DMS79 (cell line): Measurements from ENCODE around the gene AUTS2.
A peak's percentile ranks its signal among the peaks of the same experiment; 100 is the strongest.
"Not testable (repeated sequence)": the region's sequence is repeated elsewhere in the genome, so short reads cannot be mapped to it uniquely, and the experiment has no call there.

ENCODE experiments used
- DNase-seq: peaks from one replicate; lab custom pipeline; 2025; lab: John Stamatoyannopoulos, UW

The AUTS2 gene

DNA sequence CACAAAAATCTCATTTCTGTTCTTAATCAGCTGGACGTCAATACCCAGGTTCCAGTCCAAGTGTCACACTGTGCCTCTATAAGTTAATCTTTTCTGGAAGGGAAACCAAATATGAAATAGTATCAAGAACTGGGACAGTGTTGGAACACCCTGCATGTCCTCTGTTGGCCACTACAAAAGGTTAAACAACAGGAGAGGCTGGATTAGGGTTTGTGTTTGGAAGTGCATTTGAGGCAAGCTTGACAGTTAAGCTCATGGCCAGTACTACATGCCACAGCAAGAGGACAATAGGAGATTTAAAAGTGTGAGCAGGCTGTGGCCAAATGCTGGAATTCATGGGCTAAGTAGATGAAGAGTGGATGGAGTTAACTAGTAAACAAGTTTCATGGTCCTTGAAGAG is 751.5 kb downstream of the AUTS2 start:
- no peak for DNase-seq

GRCh38 chr7:70352088-70352487 is 753.8 kb downstream of the AUTS2 start:
- DNase-seq: no peak

- DNase-seq: no peak
These were observed 754.6 kb downstream of the AUTS2 start for GRCh38 chr7:70352906-70353305.

GRCh38 chr7:70353330-70353945 is 755.2 kb downstream of the AUTS2 start:
- no peak for DNase-seq

DNA sequence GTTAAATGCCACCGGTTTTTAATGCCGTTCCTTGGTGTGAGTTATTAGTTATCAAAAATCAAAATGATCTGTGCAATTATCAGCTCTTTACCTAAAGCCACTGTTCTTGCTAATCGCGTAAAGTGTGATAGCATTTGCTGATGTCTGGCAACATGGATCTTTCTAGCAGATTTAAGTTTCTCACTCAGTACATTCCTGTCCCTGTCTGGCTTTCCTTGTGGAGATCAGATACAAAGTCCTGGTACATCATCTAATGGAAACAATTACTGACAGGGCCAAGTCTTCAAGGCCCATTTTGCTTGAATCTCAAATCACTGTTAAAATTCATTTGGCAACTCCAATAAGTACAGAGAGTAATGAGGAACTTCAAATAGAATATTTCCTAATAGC is 755.7 kb downstream of the AUTS2 start:
- no peak for DNase-seq

DNA sequence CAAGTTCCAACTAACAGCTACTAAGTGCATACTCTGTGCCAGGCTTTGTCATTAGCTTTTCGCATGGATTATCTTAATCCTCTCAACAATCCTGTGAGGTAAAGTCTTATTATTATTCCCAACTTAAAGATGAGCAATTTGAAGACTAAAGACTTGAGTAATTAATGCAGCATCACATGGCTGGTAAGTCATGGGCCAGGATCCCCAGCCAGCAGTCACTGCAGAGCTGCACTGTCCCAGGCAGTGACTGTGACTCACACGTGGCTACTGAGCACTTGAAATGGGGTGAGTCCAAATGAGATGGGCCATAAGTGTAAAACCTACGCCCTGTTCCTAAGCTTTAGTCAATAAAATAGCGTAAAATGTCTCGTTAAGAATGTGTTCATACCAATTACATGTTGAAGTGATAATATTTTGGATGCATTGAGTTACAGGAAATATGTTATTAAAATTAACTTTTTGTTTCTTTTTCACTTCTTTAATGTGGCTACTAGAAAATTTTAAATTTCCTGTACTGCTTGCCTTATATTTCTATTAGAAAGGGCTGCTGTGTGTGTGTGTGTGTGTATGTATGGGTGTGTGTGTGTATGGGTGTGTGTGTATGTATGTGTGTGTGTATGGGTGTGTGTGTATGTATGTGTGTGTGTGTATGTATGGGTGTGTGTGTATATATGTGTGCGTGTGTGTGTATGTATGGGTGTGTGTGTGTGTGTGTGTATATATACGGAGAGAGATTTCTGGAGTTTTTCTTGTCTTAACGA is 756.3 kb downstream of the AUTS2 start:
- DNase-seq: no peak

DNA sequence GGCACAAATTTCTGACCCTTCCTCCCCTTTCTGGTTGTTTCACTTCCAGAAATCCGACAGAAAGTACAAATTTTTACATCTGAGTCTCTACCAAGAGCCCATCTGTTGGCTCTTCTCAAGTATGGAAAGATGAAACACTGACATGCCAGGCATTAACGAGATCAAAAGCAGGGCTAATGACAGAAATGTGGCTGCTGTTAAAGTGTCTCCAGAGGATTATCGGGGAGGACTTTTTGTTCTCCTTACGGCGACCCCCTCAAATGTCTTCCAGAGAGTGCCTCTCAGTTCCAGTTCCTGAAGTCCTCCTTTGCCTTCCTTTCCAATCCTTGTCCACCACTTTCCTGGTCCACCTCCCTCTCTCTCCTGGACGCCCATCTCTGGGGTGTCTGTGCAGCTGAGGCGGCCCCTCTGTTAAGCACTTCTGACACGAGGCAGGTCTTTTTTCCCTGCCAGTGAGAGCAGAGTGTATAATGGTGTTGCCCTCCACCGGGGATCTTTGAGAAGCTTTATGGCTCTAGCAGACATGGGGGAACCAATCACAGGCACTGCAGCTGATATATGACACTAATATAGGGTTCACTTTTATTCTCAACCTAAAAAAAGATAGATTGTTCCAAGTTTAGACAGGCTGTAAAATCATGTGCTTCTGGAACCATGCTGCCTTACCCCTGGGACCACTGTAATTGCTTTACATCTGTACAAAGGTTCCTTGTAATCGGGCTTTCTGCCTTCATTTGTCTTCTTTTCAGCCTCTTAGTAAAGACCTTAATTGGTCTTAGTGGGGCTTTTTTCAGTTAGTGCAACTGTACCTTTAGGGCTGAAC is 757.1 kb downstream of the AUTS2 start:
- DNase-seq: no peak

GRCh38 chr7:70356085-70356786 is 758.0 kb downstream of the AUTS2 start:
- DNase-seq: peak; percentile 81

GRCh38 chr7:70356787-70357328 is 758.6 kb downstream of the AUTS2 start:
- peak; percentile 9 for DNase-seq

DNA sequence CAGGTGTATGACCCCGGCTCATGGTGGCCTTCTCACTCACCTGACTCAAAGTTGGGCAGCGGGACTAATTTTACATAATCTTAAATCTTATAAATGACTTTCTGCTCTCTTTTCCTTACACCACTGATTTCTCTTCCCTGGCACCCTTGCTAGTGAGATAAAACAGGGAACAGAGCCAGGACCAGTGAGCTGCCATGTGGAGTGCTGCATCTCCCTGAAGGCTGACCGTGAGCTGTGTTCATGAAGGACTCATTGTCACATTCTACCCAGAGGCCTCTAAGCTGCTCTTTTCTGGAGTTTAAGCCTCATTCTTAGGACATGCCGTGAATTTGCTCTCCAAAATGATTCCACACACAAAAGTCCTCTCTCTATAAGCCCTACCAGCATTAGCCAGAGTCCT is 762.3 kb downstream of the AUTS2 start:
- no peak for DNase-seq

- no peak for DNase-seq
These were observed 763.5 kb downstream of the AUTS2 start for GRCh38 chr7:70361821-70362220.

DNA sequence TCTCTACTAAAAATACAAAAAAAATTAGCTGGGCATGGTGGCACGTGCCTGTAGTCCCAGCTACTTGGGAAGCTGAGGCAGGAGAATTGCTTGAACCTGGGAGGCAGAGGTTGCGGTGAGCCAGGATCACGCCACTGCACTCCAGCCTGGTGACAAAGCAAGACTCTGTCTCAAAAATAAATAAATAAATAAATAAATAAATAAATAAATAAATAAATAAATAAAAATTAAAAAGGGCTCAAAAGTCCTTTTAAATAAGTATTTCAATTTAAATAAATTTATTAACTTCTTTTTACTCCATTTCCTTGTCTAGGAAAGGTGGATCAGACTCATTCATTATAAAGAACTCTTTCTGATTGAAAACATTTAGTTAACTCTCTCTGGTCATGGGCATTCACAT is 766.1 kb downstream of the AUTS2 start:
- DNase-seq: not testable (repeated sequence)

DNA sequence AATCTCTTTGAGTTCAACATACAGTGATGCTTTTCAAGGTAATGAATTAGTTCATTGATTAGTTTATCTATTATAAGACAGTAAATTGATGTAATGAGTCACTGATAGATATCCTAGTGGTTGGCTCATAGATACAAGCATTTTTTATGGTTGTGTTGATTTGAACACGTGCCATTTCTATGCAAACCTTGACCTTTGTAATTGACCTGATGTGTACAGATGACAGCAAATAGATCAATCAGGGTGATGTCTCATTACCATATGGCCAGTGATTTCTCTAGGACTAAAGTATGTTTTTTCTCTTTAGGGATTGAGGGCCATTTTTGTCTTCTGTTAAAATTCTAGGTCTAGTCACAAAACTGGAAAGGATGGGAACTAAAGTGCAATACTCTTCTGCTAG is 773.4 kb downstream of the AUTS2 start:
- DNase-seq: no peak

GRCh38 chr7:70372768-70373515 is 774.7 kb downstream of the AUTS2 start:
- no peak for DNase-seq

DNA sequence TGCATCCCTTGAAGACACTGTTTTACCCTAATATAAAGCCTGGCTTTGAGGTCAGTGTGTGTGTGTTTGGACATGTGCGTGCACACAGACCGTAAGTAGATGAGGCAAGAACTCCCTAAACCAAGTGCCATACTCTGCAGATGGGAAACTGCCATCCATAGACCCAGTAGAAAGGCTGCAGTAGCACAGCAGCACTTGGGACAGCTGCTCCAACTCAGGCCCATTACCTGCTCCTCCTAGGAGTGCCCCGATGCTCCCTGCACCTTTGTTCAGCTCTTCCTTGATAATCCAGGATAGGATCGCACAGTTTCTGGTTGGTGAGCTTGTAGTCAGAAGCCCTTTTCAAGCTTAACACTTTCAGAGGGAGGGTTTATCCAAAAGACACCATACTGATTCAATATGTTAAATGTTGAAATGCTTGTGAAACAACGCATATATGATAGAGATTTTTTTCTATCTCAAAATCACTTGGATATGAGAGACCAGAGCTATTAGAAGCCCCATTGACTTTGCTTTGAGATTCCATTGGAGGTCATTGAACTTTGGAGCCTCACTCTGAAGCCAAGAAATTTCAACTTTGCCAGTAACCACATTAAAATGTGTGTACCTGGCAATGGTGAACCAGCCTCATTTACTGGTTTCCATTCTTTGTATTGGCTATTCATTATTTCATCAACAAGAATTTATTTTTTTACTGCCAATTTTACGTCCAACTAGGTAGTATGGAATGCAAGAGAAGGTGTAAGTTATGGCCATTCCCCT is 776.7 kb downstream of the AUTS2 start:
- no peak for DNase-seq

DNA sequence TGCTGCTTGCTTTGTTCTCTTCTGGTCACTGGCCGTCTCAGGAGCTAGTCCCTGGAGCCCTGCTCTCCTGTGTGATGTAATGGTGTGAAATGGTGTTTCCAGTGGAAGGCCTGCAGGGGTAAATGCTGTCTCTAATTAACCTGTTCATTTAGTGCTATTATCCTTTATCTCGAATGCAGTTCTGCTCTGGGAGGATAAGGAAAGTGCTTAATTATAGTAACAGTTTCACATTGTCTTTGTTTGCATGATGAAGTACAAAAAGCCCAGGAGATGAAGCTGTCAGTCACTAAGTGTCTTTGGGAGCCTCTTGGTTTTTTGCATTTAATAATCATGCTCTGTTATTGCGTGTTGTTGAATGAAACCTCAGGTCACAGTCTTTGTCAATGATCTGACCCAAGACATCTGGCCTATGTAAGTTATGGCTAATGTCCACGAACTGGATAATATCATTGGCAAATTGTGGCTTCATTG is 778.3 kb downstream of the AUTS2 start:
- DNase-seq: no peak

DNA sequence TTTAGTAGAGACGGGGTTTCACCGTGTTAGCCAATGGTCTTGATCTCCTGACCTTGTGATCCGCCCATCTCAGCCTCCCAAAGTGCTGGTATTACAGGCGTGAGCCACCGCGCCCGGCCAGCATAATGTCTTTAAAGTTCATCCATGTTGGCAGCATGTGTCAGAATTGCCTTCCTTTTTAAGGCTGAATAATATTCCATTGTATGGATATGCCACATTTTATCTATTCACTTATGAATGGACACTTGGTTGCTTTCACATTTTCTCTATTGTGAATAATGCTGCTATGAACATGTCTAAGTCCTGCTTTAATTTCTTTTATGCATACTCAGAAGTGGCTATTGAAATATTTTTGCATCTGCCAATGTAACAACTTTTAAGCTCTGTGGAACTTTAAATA is 779.7 kb downstream of the AUTS2 start:
- DNase-seq: no peak

GRCh38 chr7:70379210-70379609 is 780.9 kb downstream of the AUTS2 start:
- DNase-seq: no peak

DNA sequence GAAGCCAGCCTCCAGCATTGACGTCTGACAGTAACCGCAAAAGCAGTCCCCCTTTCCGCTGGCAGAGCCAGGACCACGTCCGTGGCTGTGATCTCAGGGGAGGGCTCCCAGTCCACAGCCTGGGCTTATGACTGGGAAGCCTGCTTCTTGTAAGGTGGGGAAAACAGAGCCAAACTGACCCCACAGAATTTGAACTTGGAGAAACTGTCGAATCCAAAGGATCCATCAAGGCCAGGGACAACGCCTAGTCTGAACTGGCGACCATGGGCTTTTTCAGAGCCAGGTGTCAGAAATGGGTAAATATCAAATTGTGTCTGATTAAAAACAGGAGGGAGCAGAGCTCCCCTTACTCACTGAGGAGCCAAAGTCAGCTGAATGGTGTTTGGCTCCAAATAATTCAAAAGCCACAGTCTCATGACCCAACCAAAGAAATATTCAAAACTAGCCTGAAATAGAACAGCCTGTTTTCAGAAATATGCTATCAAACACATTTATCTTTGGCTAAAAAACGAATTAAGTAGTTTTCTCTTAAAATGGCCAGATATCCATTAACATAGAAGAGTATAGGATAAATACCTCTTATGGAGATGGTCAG is 782.2 kb downstream of the AUTS2 start:
- DNase-seq: no peak
